Measurements from ENCODE around the gene APBB1.

- TF ChIP-seq ELF4 (IDR thresholded peaks at IDR 0.05) (no peak), FOXK2 (IDR thresholded peaks at IDR 0.05) (no peak), ZNF384 (IDR thresholded peaks at IDR 0.05) (no peak), BHLHE40 (IDR thresholded peaks at IDR 0.05; ENCODE audit: borderline replicate concordance) (no peak), LEF1 (IDR thresholded peaks at IDR 0.05; ENCODE audit: borderline replicate concordance) (no peak), SP1 (IDR thresholded peaks at IDR 0.05) (no peak), FOXA1 (IDR thresholded peaks at IDR 0.05) (no peak)
Observed at GRCh38 chr11:6415797-6416196, 3.1 kb downstream of the APBB1 start.
